K562 (cell line): Measurements from ENCODE around the gene BCAP31. TPM values are rescaled to one million over a fixed set of nuclear protein-coding genes. Genes with fewer than 3 reads are reported as not detected.

Experiments used
- ARID1B ChIP-seq: fragments of 450-650 bp; IDR thresholded peaks from 2 replicates; pipeline ENCODE4 v1.6.1; 2016; ENCODE audit warnings: antibody characterized with exemption, mild to moderate bottlenecking, inconsistent platforms
- ETV6 ChIP-seq, 3 experiments: fragments of 150-350 bp in 1 of 3; sonication (generic) in 1 of 3; formaldehyde crosslinking in 1 of 3; IDR thresholded peaks; 2 replicates each; pipeline versions ENCODE4 v1.6.1 to v1.8.0; 2014 to 2022; ENCODE audit warnings: borderline replicate concordance in 2 of 3, low read depth in 2 of 3, antibody characterized with exemption in 1 of 3, low read length in 1 of 3, mild to moderate bottlenecking in 1 of 3, missing genetic modification reagents in 1 of 3
- HMG20B ChIP-seq: fragments of 250-450 bp; sonication (Bioruptor Pico); IDR thresholded peaks from 2 replicates; pipeline ENCODE4 v1.5.0; 2021; ENCODE audit warnings: mild to moderate bottlenecking
- JUND ChIP-seq, 2 experiments: IDR thresholded peaks; 2 replicates in 1 of 2; 3 replicates in 1 of 2; pipeline ENCODE4 v1.6.1; 2011; ENCODE audit warnings: borderline replicate concordance in 2 of 2, low read depth in 2 of 2, low read length in 2 of 2, improper control_type of control experiment in 1 of 2, missing biosample characterization in 1 of 2, missing genetic modification characterization in 1 of 2, missing genetic modification reagents in 1 of 2
- POLR2AphosphoS5 ChIP-seq: IDR thresholded peaks from 2 replicates; pipeline ENCODE4 v1.6.1; 2011; ENCODE audit warnings: mild to moderate bottlenecking, low read depth, low read length, moderate library complexity; ENCODE audit not compliant: control insufficient read depth, insufficient read depth
- SNRNP70 ChIP-seq: fragments of 200-400 bp; formaldehyde crosslinking; optimal IDR thresholded peaks from 2 replicates; pipeline ENCODE3; 2017; ENCODE audit warnings: low read depth, low read length
- ZFP36 ChIP-seq: fragments of 150-350 bp; IDR thresholded peaks from 2 replicates; pipeline ENCODE4 v1.6.1; 2018; ENCODE audit warnings: low read length, low read depth; ENCODE audit not compliant: partially characterized antibody
- ZNF253 ChIP-seq: fragments of 250-450 bp; sonication (Bioruptor Pico); conservative IDR thresholded peaks from 2 replicates; pipeline ENCODE4 v1.6.1; 2021; ENCODE audit warnings: mild to moderate bottlenecking
- polyA plus RNA-seq, 8 experiments: library from polyadenylated mRNA; depleted of rRNA in 4 of 8; stranded (reverse) in 5 of 8; unstranded in 3 of 8; fragments of >200 nt; fragmentation: Nextera tagmentation in 2 of 8; fragmentation: Illumina TruSeq in 1 of 8; extraction: Ambion mirVana in 2 of 8; extraction: Trizol in 1 of 8; gene quantifications; 2 replicates each; pipeline versions ENCODE4 v1.2.1 to v1.2.3, GENCODE V29; 2011 to 2014; ENCODE audit warnings: inconsistent platforms in 1 of 8, missing spikeins in 1 of 8
- total RNA-seq, 7 experiments: library from RNA; depleted of rRNA in 6 of 7; stranded (reverse); fragments of >200 nt in 6 of 7; fragmentation: Illumina TruSeq in 2 of 7; extraction: Trizol in 2 of 7; gene quantifications; 2 replicates each; pipeline versions ENCODE4 v1.2.1 to v1.2.3, GENCODE V29; 2011 to 2021; ENCODE audit warnings: low replicate concordance in 1 of 7
- TF ChIP-seq, protein P1 (sequence below): sonication (generic); formaldehyde crosslinking; IDR thresholded peaks from 2 replicates; pipeline ENCODE4 v1.8.0; 2022; ENCODE audit warnings: mild to moderate bottlenecking, missing genetic modification reagents
- TF ChIP-seq, protein P2 (sequence below): sonication (generic); formaldehyde crosslinking; IDR thresholded peaks from 2 replicates; pipeline ENCODE4 v1.8.1; 2022; ENCODE audit warnings: missing genetic modification reagents
- TF ChIP-seq, protein P3 (sequence below): fragments of 450-650 bp; IDR thresholded peaks from 2 replicates; pipeline ENCODE4 v1.6.1; 2016; ENCODE audit warnings: low read depth

BCAP31 gene
- total and polyA plus RNA-seq, 9 of the 15 experiments (the other 6 are each of a cell fraction or from before 2014, with no cell fraction given): 156 to 683 (median 188) TPM

DNA sequence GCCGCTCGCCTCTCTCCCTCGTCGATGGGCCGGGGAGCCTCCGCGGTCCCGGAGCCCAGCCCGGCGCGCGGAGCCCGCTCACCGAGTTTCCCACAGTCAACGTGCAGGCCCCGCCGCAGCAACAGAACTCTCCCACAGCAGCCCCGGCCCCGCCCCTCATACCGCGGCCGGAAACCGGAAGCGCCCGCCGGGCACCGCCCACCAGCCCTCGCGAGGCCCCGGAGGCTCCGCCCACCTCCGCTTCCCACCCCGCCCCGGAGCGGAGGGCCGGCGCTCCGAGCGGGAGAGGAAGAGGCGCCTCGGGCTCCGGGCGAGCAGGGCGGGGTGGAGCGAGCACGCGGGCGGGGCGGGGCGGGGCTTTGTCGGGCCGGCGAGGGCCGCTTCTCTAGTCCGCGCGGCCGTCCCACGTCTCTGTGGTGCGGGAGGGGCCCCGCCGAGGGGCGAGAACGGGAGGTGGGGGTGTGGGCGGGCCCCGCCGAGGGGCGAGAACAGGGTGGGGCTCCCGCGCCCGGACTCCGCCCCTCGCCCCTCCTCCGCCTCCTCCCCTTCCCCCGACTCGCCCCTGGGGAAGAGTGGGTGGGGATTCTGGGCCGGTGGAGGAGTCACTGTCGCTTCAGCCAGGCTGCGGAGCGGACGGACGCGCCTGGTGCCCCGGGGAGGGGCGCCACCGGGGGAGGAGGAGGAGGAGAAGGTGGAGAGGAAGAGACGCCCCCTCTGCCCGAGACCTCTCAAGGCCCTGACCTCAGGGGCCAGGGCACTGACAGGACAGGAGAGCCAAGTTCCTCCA, at the start of gene BCAP31, which contains the start of gene ABCD1 (continued):
- TF ChIP-seq, protein P1, sequence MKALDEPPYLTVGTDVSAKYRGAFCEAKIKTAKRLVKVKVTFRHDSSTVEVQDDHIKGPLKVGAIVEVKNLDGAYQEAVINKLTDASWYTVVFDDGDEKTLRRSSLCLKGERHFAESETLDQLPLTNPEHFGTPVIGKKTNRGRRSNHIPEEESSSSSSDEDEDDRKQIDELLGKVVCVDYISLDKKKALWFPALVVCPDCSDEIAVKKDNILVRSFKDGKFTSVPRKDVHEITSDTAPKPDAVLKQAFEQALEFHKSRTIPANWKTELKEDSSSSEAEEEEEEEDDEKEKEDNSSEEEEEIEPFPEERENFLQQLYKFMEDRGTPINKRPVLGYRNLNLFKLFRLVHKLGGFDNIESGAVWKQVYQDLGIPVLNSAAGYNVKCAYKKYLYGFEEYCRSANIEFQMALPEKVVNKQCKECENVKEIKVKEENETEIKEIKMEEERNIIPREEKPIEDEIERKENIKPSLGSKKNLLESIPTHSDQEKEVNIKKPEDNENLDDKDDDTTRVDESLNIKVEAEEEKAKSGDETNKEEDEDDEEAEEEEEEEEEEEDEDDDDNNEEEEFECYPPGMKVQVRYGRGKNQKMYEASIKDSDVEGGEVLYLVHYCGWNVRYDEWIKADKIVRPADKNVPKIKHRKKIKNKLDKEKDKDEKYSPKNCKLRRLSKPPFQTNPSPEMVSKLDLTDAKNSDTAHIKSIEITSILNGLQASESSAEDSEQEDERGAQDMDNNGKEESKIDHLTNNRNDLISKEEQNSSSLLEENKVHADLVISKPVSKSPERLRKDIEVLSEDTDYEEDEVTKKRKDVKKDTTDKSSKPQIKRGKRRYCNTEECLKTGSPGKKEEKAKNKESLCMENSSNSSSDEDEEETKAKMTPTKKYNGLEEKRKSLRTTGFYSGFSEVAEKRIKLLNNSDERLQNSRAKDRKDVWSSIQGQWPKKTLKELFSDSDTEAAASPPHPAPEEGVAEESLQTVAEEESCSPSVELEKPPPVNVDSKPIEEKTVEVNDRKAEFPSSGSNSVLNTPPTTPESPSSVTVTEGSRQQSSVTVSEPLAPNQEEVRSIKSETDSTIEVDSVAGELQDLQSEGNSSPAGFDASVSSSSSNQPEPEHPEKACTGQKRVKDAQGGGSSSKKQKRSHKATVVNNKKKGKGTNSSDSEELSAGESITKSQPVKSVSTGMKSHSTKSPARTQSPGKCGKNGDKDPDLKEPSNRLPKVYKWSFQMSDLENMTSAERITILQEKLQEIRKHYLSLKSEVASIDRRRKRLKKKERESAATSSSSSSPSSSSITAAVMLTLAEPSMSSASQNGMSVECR (CRISPR knock-in tag): 0 out of 2 replicates have a peak, but pooled peaks have one; percentile 1
- TF ChIP-seq ZNF253 (CRISPR knock-in tag) (no peak), HMG20B (CRISPR knock-in tag) (no peak), ARID1B (no peak), SNRNP70 (no peak), ETV6 (IDR thresholded peaks at IDR 0.05; ENCODE audit: borderline replicate concordance in 1 of 2, low read depth in 2 of 2, low read length in 1 of 2) (no peak), ETV6 (CRISPR knock-in tag; IDR thresholded peaks at IDR 0.05; ENCODE audit: borderline replicate concordance) (no peak), ZFP36 (no peak), JUND (IDR thresholded peaks at IDR 0.05; ENCODE audit: borderline replicate concordance, low read depth, low read length) (0 out of 2 replicates have a peak, but pooled peaks have one; percentile 17), JUND (tag; IDR thresholded peaks at IDR 0.05; ENCODE audit: borderline replicate concordance, low read depth, low read length) (no peak), POLR2AphosphoS5 (peak; percentile 69)
- TF ChIP-seq, protein P2, sequence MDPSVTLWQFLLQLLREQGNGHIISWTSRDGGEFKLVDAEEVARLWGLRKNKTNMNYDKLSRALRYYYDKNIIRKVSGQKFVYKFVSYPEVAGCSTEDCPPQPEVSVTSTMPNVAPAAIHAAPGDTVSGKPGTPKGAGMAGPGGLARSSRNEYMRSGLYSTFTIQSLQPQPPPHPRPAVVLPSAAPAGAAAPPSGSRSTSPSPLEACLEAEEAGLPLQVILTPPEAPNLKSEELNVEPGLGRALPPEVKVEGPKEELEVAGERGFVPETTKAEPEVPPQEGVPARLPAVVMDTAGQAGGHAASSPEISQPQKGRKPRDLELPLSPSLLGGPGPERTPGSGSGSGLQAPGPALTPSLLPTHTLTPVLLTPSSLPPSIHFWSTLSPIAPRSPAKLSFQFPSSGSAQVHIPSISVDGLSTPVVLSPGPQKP: no peak
- TF ChIP-seq, protein P3, sequence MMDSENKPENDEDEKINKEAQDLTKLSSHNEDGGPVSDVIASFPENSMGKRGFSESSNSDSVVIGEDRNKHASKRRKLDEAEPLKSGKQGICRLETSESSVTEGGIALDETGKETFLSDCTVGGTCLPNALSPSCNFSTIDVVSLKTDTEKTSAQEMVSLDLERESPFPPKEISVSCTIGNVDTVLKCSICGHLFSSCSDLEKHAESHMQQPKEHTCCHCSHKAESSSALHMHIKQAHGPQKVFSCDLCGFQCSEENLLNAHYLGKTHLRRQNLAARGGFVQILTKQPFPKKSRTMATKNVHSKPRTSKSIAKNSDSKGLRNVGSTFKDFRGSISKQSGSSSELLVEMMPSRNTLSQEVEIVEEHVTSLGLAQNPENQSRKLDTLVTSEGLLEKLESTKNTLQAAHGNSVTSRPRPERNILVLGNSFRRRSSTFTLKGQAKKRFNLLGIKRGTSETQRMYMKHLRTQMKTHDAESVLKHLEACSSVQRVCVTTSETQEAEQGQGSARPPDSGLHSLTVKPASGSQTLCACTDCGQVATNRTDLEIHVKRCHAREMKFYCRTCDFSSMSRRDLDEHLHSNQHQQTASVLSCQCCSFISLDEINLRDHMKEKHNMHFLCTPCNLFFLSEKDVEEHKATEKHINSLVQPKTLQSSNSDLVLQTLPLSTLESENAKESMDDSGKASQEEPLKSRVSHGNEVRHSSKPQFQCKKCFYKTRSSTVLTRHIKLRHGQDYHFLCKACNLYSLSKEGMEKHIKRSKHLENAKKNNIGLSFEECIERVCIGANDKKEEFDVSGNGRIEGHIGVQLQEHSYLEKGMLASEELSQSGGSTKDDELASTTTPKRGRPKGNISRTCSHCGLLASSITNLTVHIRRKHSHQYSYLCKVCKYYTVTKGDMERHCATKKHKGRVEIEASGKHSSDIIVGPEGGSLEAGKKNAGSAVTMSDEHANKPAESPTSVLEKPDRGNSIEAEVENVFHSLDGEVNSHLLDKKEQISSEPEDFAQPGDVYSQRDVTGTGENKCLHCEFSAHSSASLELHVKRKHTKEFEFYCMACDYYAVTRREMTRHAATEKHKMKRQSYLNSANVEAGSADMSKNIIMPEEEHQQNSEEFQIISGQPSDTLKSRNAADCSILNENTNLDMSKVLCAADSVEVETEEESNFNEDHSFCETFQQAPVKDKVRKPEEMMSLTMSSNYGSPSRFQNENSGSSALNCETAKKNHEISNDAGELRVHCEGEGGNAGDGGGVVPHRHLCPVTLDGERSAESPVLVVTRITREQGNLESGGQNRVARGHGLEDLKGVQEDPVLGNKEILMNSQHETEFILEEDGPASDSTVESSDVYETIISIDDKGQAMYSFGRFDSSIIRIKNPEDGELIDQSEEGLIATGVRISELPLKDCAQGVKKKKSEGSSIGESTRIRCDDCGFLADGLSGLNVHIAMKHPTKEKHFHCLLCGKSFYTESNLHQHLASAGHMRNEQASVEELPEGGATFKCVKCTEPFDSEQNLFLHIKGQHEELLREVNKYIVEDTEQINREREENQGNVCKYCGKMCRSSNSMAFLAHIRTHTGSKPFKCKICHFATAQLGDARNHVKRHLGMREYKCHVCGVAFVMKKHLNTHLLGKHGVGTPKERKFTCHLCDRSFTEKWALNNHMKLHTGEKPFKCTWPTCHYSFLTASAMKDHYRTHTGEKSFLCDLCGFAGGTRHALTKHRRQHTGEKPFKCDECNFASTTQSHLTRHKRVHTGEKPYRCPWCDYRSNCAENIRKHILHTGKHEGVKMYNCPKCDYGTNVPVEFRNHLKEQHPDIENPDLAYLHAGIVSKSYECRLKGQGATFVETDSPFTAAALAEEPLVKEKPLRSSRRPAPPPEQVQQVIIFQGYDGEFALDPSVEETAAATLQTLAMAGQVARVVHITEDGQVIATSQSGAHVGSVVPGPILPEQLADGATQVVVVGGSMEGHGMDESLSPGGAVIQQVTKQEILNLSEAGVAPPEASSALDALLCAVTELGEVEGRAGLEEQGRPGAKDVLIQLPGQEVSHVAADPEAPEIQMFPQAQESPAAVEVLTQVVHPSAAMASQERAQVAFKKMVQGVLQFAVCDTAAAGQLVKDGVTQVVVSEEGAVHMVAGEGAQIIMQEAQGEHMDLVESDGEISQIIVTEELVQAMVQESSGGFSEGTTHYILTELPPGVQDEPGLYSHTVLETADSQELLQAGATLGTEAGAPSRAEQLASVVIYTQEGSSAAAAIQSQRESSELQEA: no peak
